HepG2 (cell line): ENCODE measurements around the gene TRMT10C. TPM values are rescaled to one million over a fixed set of nuclear protein-coding genes. Genes with fewer than 3 reads are reported as not detected.

Experiments
- ATAC-seq: fragments of 200-7000 bp; cut with Tn5 transposase; 3 replicates; pipeline ENCODE4 v1.9.1; 2020; ENCODE audit warnings: mild to moderate bottlenecking, moderate library complexity
- BruUV-seq: library from RNA; stranded (reverse); fragments of 400-500 nt; replicated peaks from 2 replicates; lab custom pipeline; 2021; lab: Mats Ljungman, UMichigan
- CTCF ChIA-PET: fragments of 300-600 bp; formaldehyde crosslinking; extraction: SDS; loops from one replicate; lab custom pipeline; 2021; ENCODE audit warnings: low total read pairs, inconsistent platforms, low intra/inter-chr PET ratio; lab: Yijun Ruan, JAX
- POLR2A ChIA-PET: fragments of 350-600 bp; sonication (Branson Sonifier 250); formaldehyde crosslinking; loops from one replicate; lab custom pipeline; 2020; ENCODE audit warnings: antibody characterized with exemption, inconsistent platforms; lab: Yijun Ruan, JAX
- DNase-seq: peaks from one replicate; pipeline ENCODE4 v3.0.0-alpha.2; 2015; ENCODE audit warnings: low spot score
- FAIRE-seq: peaks from 3 replicates; lab custom pipeline; 2011; peaks lifted over from hg19 to GRCh38; lab: Jason Lieb, UNC
- H2AFZ ChIP-seq: one replicate; pipeline ENCODE4 v1.6.1; 2011; ENCODE audit warnings: low read length, inconsistent platforms
- H3K27ac ChIP-seq: fragments of 300-600 bp; 3 replicates; pipeline ENCODE4 v1.8.0; 2011; ENCODE audit warnings: mixed run types, mild to moderate bottlenecking, mixed read lengths, low read length, inconsistent platforms; ENCODE audit not compliant: insufficient read depth; ENCODE audit errors: extremely low read length
- H3K27me3 ChIP-seq, 2 experiments: fragments of 200-600 bp in 1 of 2; 2 replicates in 1 of 2; 3 replicates in 1 of 2; pipeline versions ENCODE4 v1.6.0 to v1.8.0; 2011; ENCODE audit warnings: low read length in 2 of 2, mild to moderate bottlenecking in 2 of 2, moderate library complexity in 2 of 2, inconsistent platforms in 1 of 2; ENCODE audit not compliant: insufficient read depth in 2 of 2, control insufficient read depth in 1 of 2
- H3K36me3 ChIP-seq, 2 experiments: fragments of 200-600 bp in 1 of 2; replicated peaks in 1 of 2; 2 replicates in 1 of 2; 3 replicates in 1 of 2; pipeline versions ENCODE4 v1.5.1 to v1.8.0; 2011; ENCODE audit warnings: low read length in 2 of 2, inconsistent platforms in 1 of 2; ENCODE audit not compliant: insufficient read depth in 2 of 2, control insufficient read depth in 1 of 2
- H3K4me1 ChIP-seq: 2 replicates; pipeline ENCODE4 v1.5.1; 2012; ENCODE audit warnings: low read length, inconsistent platforms; ENCODE audit not compliant: insufficient read depth
- H3K4me2 ChIP-seq: 2 replicates; pipeline ENCODE4 v1.6.0; 2011; ENCODE audit warnings: low read depth, low read length, inconsistent platforms
- H3K4me3 ChIP-seq, 3 experiments: fragments of 200-600 bp in 1 of 3; sonication (generic), shearing (Covaris generic) in 1 of 3; replicated peaks in 1 of 3; 2 replicates each; pipeline ENCODE4 v1.5.1; 2011 to 2016; ENCODE audit warnings: low read length in 3 of 3, inconsistent platforms in 2 of 3, low read depth in 2 of 3, mild to moderate bottlenecking in 2 of 3, control low read depth in 1 of 3, mixed read lengths in 1 of 3; ENCODE audit not compliant: insufficient read depth in 1 of 3
- H3K79me2 ChIP-seq: one replicate; pipeline ENCODE4 v1.6.1; 2011; ENCODE audit warnings: low read length, inconsistent platforms; ENCODE audit not compliant: insufficient read depth
- H3K9ac ChIP-seq: 2 replicates; pipeline ENCODE4 v1.6.0; 2011; ENCODE audit warnings: mild to moderate bottlenecking, low read depth, low read length, inconsistent platforms; ENCODE audit not compliant: insufficient read depth
- H3K9me3 ChIP-seq: 2 replicates; pipeline ENCODE4 v1.5.1; 2012; ENCODE audit warnings: mild to moderate bottlenecking, low read length
- H4K20me1 ChIP-seq: 2 replicates; pipeline ENCODE4 v1.6.0; 2011; ENCODE audit warnings: inconsistent platforms, mild to moderate bottlenecking, low read length, moderate library complexity; ENCODE audit not compliant: insufficient read depth
- ATF5 ChIP-seq: sonication (generic); formaldehyde crosslinking; IDR thresholded peaks from 2 replicates; pipeline ENCODE4 v1.4.0; 2020; ENCODE audit warnings: mild to moderate bottlenecking, low read depth, missing genetic modification reagents
- ELF3 ChIP-seq: IDR thresholded peaks from 2 replicates; pipeline ENCODE4 v1.6.1; 2016; ENCODE audit warnings: missing genetic modification reagents, missing compliant biosample characterization
- MLX ChIP-seq: IDR thresholded peaks from 2 replicates; pipeline ENCODE4 v1.6.1; 2016
- NKX3-1 ChIP-seq: sonication (generic); formaldehyde crosslinking; IDR thresholded peaks from 2 replicates; pipeline ENCODE4 v1.5.0; 2020; ENCODE audit warnings: missing genetic modification reagents
- NR2F2 ChIP-seq: IDR thresholded peaks from 2 replicates; pipeline ENCODE4 v1.6.1; 2012; ENCODE audit warnings: low read depth, inconsistent platforms, borderline replicate concordance
- SIN3A ChIP-seq: IDR thresholded peaks from 2 replicates; pipeline ENCODE4 v1.6.1; 2011; ENCODE audit warnings: low read depth, mild to moderate bottlenecking, control low read depth, low read length, borderline replicate concordance
- SIN3B ChIP-seq: fragments of 150-350 bp; IDR thresholded peaks from 2 replicates; pipeline ENCODE4 v1.6.1; 2014; ENCODE audit warnings: low read length
- SP5 ChIP-seq: IDR thresholded peaks from 2 replicates; pipeline ENCODE4 v1.6.1; 2016; ENCODE audit warnings: low read depth, borderline replicate concordance
- TERF1 ChIP-seq: sonication (generic); formaldehyde crosslinking; IDR thresholded peaks from 2 replicates; pipeline ENCODE4 v1.8.0; 2022; ENCODE audit warnings: mild to moderate bottlenecking, missing genetic modification reagents, moderate library complexity
- ZBTB42 ChIP-seq: sonication (generic); formaldehyde crosslinking; IDR thresholded peaks from 2 replicates; pipeline ENCODE4 v1.5.0; 2020; ENCODE audit warnings: mild to moderate bottlenecking, missing genetic modification reagents
- ZC3H4 ChIP-seq: sonication (generic); formaldehyde crosslinking; IDR thresholded peaks from 2 replicates; pipeline ENCODE4 v1.4.0; 2020; ENCODE audit warnings: missing genetic modification reagents, borderline replicate concordance
- ZIK1 ChIP-seq: sonication (generic); formaldehyde crosslinking; IDR thresholded peaks from 2 replicates; pipeline ENCODE4 v1.5.0; 2020; ENCODE audit warnings: mild to moderate bottlenecking, low read depth, missing genetic modification reagents, borderline replicate concordance
- ZNF121 ChIP-seq: sonication (generic); formaldehyde crosslinking; IDR thresholded peaks from 2 replicates; pipeline ENCODE4 v1.5.0; 2020; ENCODE audit warnings: mild to moderate bottlenecking, missing genetic modification reagents
- ZNF3 ChIP-seq: IDR thresholded peaks from 2 replicates; pipeline ENCODE4 v1.7.0; 2017; ENCODE audit warnings: inconsistent platforms
- ZNF768 ChIP-seq: sonication (generic); formaldehyde crosslinking; IDR thresholded peaks from 2 replicates; pipeline ENCODE4 v1.4.0; 2020; ENCODE audit warnings: missing genetic modification reagents
- WGBS: methylation state at CpG from one replicate; pipeline ENCODE4 v1.1.6; 2017; ENCODE audit warnings: low lambda C conversion rate; 5-methylcytosine and 5-hydroxymethylcytosine counted together
- in situ Hi-C: cut with HindIII; loops from 2 replicates; pipeline ENCODE4 v1.10.0; 2017; ENCODE audit warnings: low pct_unique_long_range_greater_than_20kb; ENCODE audit not compliant: extremely low pct_ligation_motif_present
- intact Hi-C: fragments of 100-400 bp; cut with micrococcal nuclease; formaldehyde crosslinking; loops from one replicate; pipeline ENCODE4 v1.10.0; 2022; ENCODE audit not compliant: unreplicated experiment
- polyA plus RNA-seq, 8 experiments: library from polyadenylated mRNA; depleted of rRNA in 3 of 8; stranded (reverse) in 7 of 8; unstranded in 1 of 8; fragments of >200 nt; fragmentation: Illumina TruSeq in 4 of 8; extraction: Trizol in 4 of 8; gene quantifications; 2 replicates each; pipeline versions ENCODE4 v1.2.1 to v1.2.3, GENCODE V29; 2011 to 2016; ENCODE audit warnings: low read depth in 4 of 8, missing spikeins in 1 of 8, mixed read lengths in 1 of 8; ENCODE audit not compliant: insufficient read depth in 1 of 8
- total RNA-seq, 5 experiments: library from RNA; depleted of rRNA; stranded (reverse); fragments of >200 nt; fragmentation: Illumina TruSeq; extraction: Trizol; gene quantifications; 2 replicates each; pipeline ENCODE4 v1.2.3, GENCODE V29; 2016; ENCODE audit warnings: low read depth in 1 of 5
- TF ChIP-seq, protein P1 (sequence below): sonication (generic); formaldehyde crosslinking; conservative IDR thresholded peaks from 2 replicates; pipeline ENCODE4 v1.4.0; 2020; ENCODE audit warnings: missing genetic modification reagents

TRMT10C gene
- total and polyA plus RNA-seq, 2 of the 13 experiments (the other 11 are each of a cell fraction or from before 2014, with no cell fraction given), result 10.8 to 39.2 TPM

GRCh38 chr3:101602731-101603130, 41.1 kb downstream of the TRMT10C start (continued):
- TF ChIP-seq ZNF3 (CRISPR knock-in tag) (no peak), ZBTB42 (no peak), ZIK1 (no peak), TERF1 (no peak), ATF5 (CRISPR knock-in tag) (no peak), SIN3B (no peak), SP5 (no peak), NKX3-1 (CRISPR knock-in tag) (no peak)
- TF ChIP-seq, protein P1, sequence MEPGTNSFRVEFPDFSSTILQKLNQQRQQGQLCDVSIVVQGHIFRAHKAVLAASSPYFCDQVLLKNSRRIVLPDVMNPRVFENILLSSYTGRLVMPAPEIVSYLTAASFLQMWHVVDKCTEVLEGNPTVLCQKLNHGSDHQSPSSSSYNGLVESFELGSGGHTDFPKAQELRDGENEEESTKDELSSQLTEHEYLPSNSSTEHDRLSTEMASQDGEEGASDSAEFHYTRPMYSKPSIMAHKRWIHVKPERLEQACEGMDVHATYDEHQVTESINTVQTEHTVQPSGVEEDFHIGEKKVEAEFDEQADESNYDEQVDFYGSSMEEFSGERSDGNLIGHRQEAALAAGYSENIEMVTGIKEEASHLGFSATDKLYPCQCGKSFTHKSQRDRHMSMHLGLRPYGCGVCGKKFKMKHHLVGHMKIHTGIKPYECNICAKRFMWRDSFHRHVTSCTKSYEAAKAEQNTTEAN (CRISPR knock-in tag), result no peak

DNA sequence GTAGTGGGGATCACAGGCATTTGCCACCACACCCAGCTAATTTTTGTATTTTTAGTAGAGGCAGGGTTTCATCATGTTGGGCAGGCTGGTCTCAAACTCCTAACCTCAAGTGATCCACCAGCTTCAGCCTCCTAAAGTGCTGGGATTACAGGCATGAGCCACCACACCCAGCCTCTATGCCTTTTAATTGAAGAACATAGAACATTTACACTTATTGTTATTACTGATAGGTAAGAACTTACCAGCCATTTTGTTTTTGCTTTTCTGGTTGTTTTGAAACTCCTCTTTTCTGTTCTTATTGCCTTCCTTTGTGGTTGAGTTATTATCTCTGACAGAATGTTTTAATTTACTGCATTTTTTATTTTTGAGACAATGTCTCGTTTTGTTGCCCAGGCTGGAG, 41.5 kb downstream of the TRMT10C start:
- in situ Hi-C loops, result no loop called here
- H3K9ac ChIP-seq, result no peak overlapping the region
- no peak overlapping the region for H3K4me2 ChIP-seq
- ChIA-PET POLR2A (no interaction called here), CTCF (no interaction called here)
- no peaks in the 10 kb centered on the region for H3K79me2 ChIP-seq
- H3K27ac ChIP-seq, result no peak overlapping the region
- H3K4me3 ChIP-seq, result no peak overlapping the region
- TF ChIP-seq NR2F2, result no peak
- TF ChIP-seq MLX (CRISPR knock-in tag), result no peak
- TF ChIP-seq SIN3A, result no peak
- TF ChIP-seq ZNF768 (CRISPR knock-in tag), result no peak
- no peak for TF ChIP-seq ELF3 (CRISPR knock-in tag)
- TF ChIP-seq ZNF121 (CRISPR knock-in tag), result no peak
- TF ChIP-seq ZC3H4 (CRISPR knock-in tag), result no peak
- BruUV-seq, result no TSS peak
- H4K20me1 ChIP-seq, result no peaks in the 10 kb centered on the region
- DNase-seq (no peak), FAIRE-seq (no peak), ATAC-seq (no peak)
- H2AFZ ChIP-seq, result no peak overlapping the region
- no peaks in the 10 kb centered on the region for H3K4me1 ChIP-seq
- 95% methylated on average over 1 of the region's 1 CpG for WGBS
- H3K9me3 ChIP-seq, result no peaks in the 10 kb centered on the region
- intact Hi-C loops, result no loop called here
- no peaks in the 10 kb centered on the region for H3K27me3 ChIP-seq
- no peaks in the 10 kb centered on the region for H3K36me3 ChIP-seq
